Stimulated activated CD4-positive, alpha-beta T cell treated with anti-CD3 and anti-CD28 coated beads, Interleukin-1b, Interleukin-23, amount 100 ng/mL, for 1 hour (primary cell): ENCODE results near the gene HYAL2.
"Not testable (repeated sequence)": the region's sequence is repeated elsewhere in the genome, so short reads cannot be mapped to it uniquely, and the experiment has no call there.

Experiments used
- DNase-seq, 2 donors: peaks; one replicate each; pipeline ENCODE4 v3.0.0-alpha.2; 2020; ENCODE audit warnings: low read depth in 2 of 2

HYAL2 gene

DNA sequence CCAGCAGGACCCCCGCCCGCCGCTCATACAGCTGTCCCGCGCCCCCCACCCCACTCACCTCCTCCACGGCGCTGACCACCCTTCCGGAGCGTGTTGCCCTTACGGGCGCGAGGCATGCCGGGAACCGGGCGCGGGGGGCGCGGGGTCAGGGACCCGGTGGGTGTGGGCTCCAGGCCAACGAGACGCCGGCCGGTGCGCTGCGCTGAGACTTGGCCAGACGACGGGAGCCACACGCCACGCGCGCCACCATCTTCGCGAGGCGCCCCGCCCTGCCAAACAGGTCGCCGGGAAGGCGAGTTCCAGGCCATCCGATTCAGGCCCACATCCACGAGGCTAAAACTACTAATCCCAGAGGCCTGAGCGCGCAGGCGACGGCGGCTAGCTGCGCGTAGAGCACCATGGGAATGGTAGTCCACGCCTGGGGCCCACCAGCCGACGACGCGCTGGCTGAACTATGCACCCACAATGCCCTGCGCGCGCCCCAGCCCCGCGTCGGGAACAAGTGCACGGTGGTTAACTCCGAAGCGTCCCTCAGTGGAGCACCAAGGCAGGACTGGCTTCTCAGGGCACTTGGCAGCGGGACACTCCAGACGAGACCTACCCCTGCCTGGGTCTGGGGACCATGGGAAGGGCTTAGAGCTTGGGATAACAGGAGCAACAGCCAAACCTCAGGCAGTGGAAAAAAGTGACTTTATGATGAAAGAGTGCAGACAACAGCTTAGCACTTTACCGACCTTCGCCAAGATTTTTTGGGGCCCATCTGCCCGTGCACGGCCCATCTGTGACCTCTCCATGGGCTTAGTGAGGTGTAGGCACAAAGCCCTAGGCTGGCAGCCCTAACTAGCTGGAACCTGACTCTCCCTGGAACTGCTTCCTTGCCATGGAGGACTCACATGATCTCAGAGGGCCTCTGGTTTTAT is 30.1 kb downstream of the HYAL2 start, which contains the start of gene IFRD2:
Gene IFRD2 (minus strand): TSS at position 271 of the 920 bp plus-strand sequence. CDS start 155 bp downstream, at position 116.
- peak; percentile 77 to 85 for DNase-seq

DNA sequence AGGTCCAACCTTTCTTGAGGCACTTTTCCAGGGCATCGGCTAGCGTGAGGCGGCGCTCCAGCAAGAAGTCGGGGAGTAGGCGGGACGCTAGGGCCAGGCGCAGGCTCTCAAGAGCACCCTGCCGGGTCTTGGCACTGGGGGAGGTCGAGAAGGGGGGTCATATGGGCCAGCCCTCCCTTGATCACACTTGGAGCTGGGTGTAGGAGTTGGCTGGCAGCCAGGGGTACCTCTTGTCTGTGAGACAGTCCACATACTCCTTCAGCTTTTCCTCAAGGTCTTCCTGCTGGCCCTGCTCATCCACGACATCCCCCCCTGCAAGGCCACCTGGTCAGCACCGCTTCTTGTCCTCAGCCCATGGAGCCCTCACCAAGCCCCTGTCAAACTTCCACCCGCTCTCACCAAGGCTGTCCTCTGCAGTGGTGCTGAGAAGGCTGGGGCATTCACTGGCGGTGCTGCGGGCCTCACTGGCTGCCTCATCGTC is 32.3 kb downstream of the HYAL2 start:
- DNase-seq = no peak

DNA sequence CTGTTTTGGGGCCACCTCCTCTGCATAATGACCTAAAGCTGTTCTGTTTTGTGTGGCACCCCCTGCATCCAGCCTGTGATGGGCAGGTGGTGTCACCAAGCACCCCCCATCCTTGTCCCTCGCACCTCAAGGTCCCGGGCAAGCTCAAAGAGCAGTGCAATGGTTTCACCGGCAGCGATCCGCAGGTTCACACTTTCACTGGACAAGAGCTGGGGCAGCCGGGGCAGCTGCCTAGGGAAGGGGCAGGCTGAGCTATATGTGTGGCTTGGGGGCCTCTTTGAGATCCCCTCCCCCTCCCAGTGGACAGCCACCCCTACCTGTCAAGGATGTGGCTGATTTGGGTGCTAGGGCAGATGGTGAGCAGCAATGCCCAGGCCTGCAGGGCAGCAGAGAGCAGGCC is 33.4 kb downstream of the HYAL2 start:
- no peak for DNase-seq

DNA sequence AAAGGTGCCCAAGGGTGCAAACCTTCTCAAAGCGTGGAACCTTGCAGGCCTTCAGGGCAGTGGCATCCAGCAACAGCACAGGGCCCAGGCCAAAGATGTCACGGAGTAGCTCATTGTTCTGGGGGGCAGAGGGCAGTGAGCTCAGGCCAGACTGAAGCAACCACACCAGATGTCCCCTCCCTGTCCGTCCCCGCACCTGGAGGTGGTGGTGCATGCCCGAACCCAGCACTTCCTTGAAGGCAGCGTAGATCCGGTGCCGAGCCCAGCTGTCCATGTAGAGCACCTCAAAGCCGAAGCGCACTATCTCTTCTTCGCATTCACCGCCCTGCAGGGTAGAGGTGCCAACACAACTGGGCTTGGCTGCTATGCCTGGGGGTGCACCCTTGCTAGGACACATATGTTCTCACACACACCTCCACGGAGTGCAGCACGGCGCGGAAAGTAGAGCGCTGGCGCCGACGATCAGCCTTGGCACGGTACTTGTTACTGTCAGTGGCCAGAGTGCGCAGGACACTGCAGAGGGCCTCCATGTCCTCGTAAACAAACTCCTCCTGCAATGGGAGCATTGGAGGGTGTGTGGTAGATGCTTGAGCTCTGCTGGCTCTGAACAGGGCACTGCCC is 34.0 kb downstream of the HYAL2 start:
- DNase-seq = no peak

DNA sequence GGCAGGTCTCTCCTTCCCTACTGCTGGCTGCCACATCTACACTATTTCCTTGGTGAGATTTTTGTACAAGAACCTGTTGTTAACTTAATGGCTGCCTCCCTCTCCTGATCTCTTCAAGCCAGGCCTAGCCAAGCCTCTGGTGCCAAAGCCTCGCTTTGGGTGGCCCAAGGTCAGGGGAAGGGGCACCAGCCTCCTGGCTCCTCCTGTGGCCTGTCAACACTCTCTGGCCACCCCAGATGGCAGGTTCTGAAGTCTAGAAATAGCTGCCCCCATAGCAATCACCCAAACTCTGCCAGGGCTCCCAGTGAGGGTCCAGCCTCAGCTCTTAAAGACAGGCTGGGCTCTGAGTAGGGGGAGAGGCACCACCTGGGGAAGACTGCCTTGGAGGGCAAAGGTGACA is 35.3 kb downstream of the HYAL2 start:
- no peak for DNase-seq

DNA sequence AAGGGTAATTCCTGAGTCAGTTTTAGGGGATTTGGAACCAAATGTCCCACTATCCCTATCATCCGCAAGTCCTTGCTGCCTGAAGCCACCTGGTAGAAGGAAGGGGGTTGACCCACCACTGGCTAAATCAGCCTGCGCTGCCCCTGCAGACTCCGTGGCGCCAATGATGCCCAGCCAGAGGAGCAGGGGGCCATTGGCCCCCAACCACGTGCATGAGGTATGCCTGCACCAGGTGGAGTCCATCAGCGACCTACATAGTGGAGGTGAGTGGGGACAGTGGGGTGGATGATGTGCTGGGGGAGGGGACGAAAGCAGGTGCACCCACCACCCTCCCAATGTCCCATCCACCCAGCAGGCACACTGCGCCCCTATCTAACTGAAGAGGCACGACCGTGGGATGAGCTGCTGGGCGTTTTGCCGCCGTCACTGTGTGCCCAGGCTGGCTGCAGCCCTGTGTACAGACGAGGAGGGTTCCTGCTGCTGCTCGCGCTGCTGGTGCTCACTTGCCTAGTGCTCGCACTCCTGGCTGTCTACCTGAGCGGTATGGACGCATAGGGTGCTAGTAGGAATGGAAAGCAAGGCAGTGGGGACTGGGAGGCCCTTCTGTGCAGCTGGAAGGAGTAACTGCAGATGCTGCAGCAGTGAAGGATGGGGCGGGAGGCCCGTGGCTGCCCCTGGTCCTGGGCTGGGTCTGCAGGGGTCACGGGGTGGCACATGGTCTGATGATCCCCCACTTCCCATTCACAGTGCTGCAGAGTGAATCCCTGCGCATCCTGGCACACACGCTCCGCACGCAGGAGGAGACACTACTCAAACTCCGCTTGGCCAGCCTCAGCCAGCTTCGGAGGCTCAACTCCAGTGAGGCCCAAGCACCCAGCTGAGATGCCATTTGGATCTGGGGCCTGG is 36.0 kb downstream of the HYAL2 start:
- no peak for DNase-seq

DNA sequence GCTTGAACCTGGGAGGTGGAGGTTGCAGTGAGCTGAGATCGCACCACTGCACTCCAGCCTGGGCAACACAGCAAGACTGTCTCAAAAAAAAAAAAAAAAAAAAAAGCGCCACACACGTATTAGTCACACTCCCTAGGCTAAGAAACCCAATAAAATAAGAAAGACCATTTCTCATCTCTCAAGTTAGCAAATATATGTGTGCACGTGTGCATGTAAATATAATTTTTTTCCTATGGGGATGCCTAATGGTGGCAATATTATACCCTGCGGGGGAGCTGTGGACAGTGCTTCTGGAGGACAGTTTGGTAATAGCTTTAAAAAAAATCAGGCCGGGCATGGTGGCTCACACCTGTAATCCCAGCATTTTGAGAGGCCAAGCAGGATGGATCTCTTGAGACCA is 38.4 kb downstream of the HYAL2 start:
- not testable (repeated sequence) for DNase-seq

DNA sequence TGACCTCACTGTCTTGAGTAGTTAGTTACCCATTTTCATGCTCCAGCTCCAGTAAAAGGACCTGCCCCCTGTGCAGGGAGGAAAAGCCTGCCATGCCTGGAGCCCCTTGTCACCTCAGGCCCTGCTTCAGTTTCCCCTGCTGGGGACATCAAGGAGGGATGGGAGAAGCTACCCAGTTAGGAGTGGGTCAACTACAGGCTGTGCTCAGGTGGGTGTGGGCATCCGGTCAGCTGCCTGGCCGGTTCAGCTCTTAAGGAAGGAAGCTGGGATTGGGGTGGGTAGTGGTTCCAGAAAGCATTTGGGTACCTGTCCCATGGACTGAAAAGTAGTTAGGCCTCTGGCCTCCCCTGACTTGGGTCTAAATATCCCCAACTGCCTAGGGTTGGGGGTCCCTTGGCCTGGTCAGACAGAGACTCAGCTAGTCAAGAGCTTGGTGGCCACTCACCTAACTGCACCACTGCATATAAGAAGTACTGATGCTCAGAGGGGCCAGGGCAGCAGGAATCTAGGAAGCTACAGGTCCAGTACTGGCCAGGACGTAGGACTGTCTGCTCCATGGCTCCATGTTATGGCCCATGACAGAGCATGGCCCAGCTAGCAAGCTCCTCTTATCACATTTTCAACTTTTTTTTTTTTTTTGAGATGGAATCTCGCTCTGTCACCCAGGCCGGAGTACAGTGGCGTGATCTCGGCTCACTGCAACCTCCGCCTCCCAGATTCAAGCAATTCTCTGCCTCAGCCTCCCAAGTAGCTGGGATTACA is 43.1 kb downstream of the HYAL2 start:
- DNase-seq = no peak

DNA sequence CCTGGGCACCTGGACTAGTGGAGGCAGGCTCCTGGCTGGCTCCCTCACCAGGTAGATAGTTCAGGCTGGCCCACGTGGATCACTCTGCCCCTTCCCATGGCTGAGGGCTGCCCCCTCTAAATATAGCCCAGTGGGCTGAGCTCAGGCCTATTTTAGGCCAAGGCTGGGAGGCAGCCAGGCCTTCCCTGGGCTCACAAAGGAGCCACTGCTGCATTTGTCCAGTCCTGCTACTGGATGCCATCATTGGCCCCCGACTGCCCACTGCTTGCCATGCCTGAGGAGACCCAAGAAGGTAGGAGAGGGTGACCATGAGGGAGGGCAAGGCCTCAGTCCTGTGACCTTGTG is 43.7 kb downstream of the HYAL2 start, which contains the start of gene LSMEM2:
Gene LSMEM2 (plus strand): TSS at position 208 of the 345 bp plus-strand sequence. CDS start 27 bp downstream, at position 235.
- no peak for DNase-seq

DNA sequence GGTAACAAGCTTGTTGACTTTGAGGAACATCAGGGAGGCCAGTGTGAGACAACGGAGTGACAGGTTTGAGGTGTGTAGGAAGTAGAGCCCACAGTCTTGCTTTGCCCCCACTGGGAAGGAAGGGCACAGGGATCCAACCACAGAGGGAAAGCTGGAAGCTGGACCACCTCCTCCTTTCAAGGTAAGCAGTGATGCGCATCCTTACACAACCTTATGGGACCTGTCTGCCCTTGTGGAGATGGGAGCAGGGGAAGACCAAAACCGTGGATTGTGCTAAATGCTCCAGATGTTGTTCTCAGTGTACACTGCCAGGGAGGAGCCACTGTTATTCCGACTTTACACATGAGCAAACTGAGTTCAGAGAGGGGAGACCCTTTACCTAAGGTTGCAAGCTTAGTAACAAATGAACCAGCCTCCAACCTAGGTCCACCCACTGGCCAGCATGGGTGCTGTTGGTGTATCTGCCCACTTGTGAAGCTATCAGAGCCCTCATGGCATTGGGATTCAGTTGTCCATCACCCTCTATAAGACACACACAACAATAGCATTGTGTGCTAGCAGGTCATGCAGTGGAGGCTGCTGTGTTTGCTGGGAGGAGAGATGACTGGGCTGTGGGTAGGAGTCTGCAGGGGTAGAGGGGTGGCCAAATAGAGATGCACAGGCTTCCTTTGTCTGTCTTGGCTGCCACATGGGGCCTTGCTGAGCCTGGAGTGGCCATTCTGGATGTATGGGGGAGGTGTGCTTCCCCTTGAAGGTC is 44.2 kb downstream of the HYAL2 start:
- DNase-seq = no peak

DNA sequence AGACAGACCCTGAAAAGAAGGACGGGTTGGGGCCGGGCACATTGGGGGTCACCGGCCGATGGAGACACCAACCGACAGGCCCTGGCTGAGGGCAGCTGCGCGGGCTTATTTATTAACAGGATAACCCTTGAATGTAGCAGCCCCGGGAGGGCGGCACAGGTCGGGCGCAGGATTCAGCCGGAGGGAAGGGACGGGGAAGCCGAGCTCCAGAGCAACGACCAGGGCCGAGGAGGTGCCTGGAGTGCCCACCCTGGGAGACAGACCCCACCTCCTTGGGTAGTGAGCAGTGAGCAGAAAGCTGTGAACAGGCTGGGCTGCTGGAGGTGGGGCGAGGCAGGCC is 45.8 kb downstream of the HYAL2 start:
- no peak for DNase-seq

DNA sequence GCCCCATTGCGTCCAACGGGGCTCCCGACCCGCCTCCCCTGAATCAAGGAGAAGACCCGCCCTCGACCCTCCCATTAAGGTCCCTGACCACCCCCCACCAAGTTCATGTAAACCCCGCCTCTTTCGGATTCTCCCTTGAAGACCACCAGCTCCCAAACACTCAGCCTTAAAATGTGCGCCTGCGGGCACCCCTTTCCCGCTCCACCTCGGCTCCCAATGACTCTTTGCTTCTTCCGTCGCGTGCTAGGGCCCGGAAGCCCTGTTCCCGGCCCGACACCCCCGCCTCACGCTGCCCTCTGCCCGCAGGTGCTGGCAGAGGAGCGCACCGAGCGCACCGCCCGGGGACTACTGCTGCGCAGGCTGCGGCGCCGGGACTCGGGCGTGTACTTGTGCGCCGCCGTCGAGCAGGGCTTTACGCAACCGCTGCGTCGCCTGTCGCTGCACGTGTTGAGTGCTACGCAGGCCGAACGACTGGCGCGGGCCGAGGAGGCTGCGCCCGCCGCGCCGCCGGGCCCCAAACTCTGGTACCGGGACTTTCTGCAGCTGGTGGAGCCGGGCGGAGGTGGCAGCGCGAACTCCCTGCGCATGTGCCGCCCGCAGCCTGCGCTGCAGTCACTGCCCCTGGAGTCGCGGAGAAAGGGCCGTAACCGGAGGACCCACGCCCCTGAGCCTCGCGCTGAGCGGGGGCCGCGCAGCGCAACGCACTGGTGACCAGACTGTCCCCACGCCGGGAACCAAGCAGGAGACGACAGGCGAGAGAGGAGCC is 46.4 kb downstream of the HYAL2 start:
- DNase-seq = no peak

DNA sequence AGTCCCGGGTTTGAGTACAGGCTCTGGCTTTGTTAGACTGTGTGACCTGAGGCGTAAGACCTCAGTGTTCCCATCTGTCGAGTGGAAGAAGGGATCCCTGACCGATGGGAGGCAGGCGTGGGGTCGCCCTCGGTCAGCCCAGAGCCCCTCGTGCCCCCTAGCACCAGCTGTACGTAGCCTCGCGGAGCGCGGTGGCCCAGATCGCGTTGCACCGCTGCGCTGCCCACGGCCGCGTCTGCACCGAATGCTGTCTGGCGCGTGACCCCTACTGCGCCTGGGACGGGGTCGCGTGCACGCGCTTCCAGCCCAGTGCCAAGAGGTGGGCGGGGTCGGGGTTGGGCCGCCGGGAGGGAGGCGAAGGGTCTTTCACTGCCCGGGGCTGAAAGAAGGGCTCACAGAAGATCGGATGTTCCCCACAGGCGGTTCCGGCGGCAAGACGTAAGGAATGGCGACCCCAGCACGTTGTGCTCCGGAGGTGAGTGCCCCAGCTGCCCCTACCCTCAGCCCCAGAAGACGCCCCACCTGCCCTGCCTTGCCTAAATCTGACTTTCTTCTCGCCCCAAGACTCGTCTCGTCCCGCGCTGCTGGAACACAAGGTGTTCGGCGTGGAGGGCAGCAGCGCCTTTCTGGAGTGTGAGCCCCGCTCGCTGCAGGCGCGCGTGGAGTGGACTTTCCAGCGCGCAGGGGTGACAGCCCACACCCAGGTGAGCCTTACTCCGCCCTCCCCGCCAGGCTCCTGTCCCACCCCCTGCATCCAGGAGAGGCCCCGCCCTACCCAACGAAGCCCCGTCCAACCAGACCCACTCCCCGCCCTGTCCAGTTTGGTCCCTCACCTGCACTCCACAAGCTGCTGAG is 47.2 kb downstream of the HYAL2 start:
- no peak for DNase-seq

DNA sequence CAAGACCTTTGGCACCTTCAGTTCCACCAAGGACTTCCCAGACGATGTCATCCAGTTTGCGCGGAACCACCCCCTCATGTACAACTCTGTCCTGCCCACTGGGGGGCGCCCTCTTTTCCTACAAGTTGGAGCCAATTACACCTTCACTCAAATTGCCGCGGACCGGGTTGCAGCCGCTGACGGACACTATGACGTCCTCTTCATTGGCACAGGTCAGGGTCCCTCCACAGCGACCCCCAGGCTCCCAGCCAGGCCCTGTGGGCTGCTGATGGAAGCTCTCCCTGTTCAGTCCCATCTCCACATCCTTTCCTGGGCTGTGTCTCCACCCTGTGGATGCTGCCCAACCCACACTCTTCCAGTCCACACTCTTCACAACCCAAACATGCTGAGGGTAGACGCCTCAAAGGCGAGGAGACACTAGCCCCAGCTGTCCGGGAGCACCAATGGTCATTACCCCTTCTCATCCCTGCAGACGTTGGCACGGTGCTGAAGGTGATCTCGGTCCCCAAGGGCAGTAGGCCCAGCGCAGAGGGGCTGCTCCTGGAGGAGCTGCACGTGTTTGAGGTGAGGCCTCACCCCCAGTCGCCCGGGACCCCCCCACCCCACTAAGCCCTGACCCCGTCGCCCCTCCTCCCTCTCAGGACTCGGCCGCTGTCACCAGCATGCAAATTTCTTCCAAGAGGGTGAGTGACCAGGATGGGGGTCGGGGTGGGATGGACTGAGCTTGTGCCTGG is 48.0 kb downstream of the HYAL2 start:
- peak; percentile 32 to 56 for DNase-seq

DNA sequence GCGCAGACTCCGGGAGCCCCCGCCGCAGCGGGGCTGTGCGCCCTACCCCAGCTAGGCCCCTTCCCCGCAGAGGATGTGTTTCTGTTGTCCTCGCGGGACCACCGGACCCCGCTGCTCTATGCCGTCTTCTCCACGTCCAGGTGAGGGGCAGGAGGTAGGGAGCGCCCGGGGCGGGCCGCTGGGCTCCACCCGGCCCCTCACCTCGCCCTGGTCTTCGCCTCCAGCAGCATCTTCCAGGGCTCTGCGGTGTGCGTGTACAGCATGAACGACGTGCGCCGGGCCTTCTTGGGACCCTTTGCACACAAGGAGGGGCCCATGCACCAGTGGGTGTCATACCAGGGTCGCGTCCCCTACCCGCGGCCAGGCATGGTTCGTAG is 48.9 kb downstream of the HYAL2 start:
- no peak for DNase-seq

DNA sequence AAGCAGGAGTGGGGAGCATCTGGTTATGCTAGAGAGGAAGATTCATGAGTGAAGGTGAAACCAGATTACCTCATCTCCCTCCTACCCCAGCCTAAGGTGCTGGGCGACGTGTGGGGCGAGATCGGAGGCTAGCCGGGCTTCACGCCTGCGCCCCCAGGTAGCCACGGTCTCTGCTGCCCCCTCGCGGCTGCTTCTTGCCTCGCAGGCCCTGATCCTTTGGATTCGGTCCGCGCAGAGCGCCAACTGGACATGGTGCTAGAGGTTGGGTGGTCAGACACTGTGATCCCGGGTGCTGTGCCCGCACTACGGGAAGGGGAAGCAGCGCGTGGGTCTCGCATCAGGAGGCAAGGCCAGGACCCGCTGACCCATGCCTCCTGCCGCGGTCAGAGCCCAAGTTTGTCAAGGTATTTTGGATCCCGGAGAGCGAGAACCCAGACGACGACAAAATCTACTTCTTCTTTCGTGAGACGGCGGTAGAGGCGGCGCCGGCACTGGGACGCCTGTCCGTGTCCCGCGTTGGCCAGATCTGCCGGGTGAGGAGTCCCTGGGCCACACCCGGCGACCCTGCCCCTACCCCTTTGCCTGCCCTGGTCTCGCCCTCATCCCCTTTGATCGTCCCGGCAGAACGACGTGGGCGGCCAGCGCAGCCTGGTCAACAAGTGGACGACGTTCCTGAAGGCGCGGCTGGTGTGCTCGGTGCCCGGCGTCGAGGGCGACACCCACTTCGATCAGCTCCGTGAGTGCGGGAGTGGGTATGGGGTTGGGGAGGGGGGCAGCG is 49.4 kb downstream of the HYAL2 start:
- peak; percentile 69 to 90 for DNase-seq

DNA sequence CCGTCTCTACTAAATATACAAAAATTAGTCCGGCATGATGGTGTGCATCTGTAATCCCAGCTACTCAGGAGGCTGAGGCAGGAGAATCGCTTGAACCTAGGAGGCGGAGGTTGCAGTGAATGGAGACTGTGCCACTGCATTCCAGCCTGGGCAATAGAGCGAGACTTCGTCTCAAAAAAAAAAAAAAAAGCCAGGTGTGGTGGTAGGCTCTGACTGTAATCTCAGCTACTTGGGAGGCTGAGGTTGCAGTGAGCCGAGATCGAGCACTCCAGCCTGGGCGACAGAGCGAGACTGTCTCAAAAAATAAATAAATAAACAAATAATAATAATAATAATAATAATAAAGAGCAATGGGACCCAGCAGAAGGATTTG is 50.0 kb downstream of the HYAL2 start:
- not testable (repeated sequence) for DNase-seq
